HG03097 (cell line): ENCODE results near the gene FAM50B.
A peak's percentile ranks its signal among the peaks of the same experiment; 100 is the strongest.

ENCODE experiments used
- ATAC-seq: cut with Tn5 transposase; IDR thresholded peaks from one replicate; pipeline ENCODE4 v1.9.1; 2021; ENCODE audit not compliant: unreplicated experiment, low FRiP score

Gene FAM50B

GRCh38 chr6:3848925-3849605 is at the start of gene FAM50B:
TSS of gene FAM50B (plus strand) at chr6:3849373. CDS start at chr6:3849812, 439 bp downstream.
- ATAC-seq: peak; percentile 94

GRCh38 chr6:3799719-3800118 is 49.5 kb upstream of the FAM50B start:
- no peak for ATAC-seq

GRCh38 chr6:3800850-3801591 is 48.2 kb upstream of the FAM50B start:
- no peak for ATAC-seq

- ATAC-seq: no peak
Observed at GRCh38 chr6:3801960-3802359, 47.2 kb upstream of the FAM50B start.

- no peak for ATAC-seq
Observed at GRCh38 chr6:3803627-3804468, 45.3 kb upstream of the FAM50B start.

GRCh38 chr6:3804964-3805363 is 44.2 kb upstream of the FAM50B start:
- ATAC-seq: no peak

- ATAC-seq: no peak
Observed at GRCh38 chr6:3805448-3806123, 43.6 kb upstream of the FAM50B start.

- no peak for ATAC-seq
Observed at GRCh38 chr6:3806169-3806922, 42.8 kb upstream of the FAM50B start.

GRCh38 chr6:3808199-3808598 is 41.0 kb upstream of the FAM50B start:
- no peak for ATAC-seq

- ATAC-seq: no peak
Observed at GRCh38 chr6:3808759-3809514, 40.2 kb upstream of the FAM50B start.

GRCh38 chr6:3809515-3809891 is 39.7 kb upstream of the FAM50B start:
- no peak for ATAC-seq

- ATAC-seq: no peak
Observed at GRCh38 chr6:3809982-3810381, 39.2 kb upstream of the FAM50B start.

GRCh38 chr6:3811191-3811590 is 38.0 kb upstream of the FAM50B start:
- ATAC-seq: no peak

- no peak for ATAC-seq
Observed at GRCh38 chr6:3812596-3812995, 36.6 kb upstream of the FAM50B start.

GRCh38 chr6:3813150-3813780 is 35.9 kb upstream of the FAM50B start:
- ATAC-seq: peak; percentile 45

- ATAC-seq: no peak
Observed at GRCh38 chr6:3813918-3814317, 35.3 kb upstream of the FAM50B start.

GRCh38 chr6:3814539-3814938 is 34.6 kb upstream of the FAM50B start:
- no peak for ATAC-seq

- no peak for ATAC-seq
Observed at GRCh38 chr6:3816251-3816650, 32.9 kb upstream of the FAM50B start.
